Left lung (tissue), 10 donors: ENCODE measurements around the gene PHACTR3. TPM values are rescaled to one million over a fixed set of nuclear protein-coding genes. Genes with fewer than 3 reads are reported as not detected.
"Not testable (repeated sequence)": the region's sequence is repeated elsewhere in the genome, so short reads cannot be mapped to it uniquely, and the experiment has no call there.

ENCODE experiments used
- ATAC-seq: fragments of 200-7000 bp; cut with Tn5 transposase; one replicate; pipeline ENCODE4 v1.9.1; 2020; ENCODE audit warnings: moderate library complexity
- DNase-seq, 4 donors: peaks; one replicate each; pipeline ENCODE4 v3.0.0-alpha.2; 2013 to 2020
- H3K27ac ChIP-seq, 2 donors: fragments of 200-600 bp; sonication (generic) in 1 of 2; one replicate each; pipeline versions ENCODE4 v1.5.0 to v1.8.0; 2020 to 2021
- H3K27me3 ChIP-seq, 2 donors: fragments of 200-600 bp; sonication (generic) in 1 of 2; one replicate each; pipeline versions ENCODE4 v1.5.0 to v1.8.0; 2020 to 2021
- H3K36me3 ChIP-seq, 2 donors: fragments of 200-600 bp; sonication (generic) in 1 of 2; one replicate each; pipeline versions ENCODE4 v1.5.0 to v1.8.0; 2020 to 2021
- H3K4me1 ChIP-seq, 2 donors: fragments of 200-600 bp; one replicate each; pipeline ENCODE4 v1.8.0; 2021
- H3K4me3 ChIP-seq, 2 donors: fragments of 200-600 bp; sonication (generic) in 1 of 2; one replicate each; pipeline versions ENCODE4 v1.5.0 to v1.8.0; 2020 to 2021; ENCODE audit warnings: mild to moderate bottlenecking in 1 of 2
- H3K9me3 ChIP-seq, 2 donors: fragments of 200-600 bp; sonication (generic) in 1 of 2; one replicate each; pipeline versions ENCODE4 v1.5.0 to v1.8.0; 2020 to 2021
- intact Hi-C, 2 donors: fragments of 100-400 bp; cut with DNase I; formaldehyde crosslinking; loops; one replicate each; pipeline versions ENCODE4 v1.11.2 to v1.14.2; 2022
- polyA plus RNA-seq, 6 donors: library from polyadenylated mRNA; unstranded; fragments of 120-200 nt; gene quantifications; one replicate each; pipeline ENCODE4 v1.2.1, GENCODE V29; 2013; ENCODE audit not compliant: insufficient read length in 6 of 6
- total RNA-seq, 2 donors: library from RNA; stranded (reverse); fragmentation: NEBNext Ultra II Directional; extraction: Animal tissue kit (Norgen Biotek cat#: 25700); gene quantifications; one replicate each; pipeline ENCODE4 v1.2.1, GENCODE V29; 2021
- TF ChIP-seq, protein P1 (sequence below), 2 donors: fragments of 200-600 bp; sonication (generic) in 1 of 2; IDR thresholded peaks; one replicate each; pipeline versions ENCODE4 v1.5.0 to v1.8.0; 2021; ENCODE audit warnings: antibody characterized with exemption in 2 of 2
- donor health status: DM: no; HTN: yes; CAD: no.
- donor health status: DM: no; HTN: no; CAD: no.

PHACTR3 gene
- total and polyA plus RNA-seq, 8 donors = 3.5 to 14.5 (median 4.4) TPM

DNA sequence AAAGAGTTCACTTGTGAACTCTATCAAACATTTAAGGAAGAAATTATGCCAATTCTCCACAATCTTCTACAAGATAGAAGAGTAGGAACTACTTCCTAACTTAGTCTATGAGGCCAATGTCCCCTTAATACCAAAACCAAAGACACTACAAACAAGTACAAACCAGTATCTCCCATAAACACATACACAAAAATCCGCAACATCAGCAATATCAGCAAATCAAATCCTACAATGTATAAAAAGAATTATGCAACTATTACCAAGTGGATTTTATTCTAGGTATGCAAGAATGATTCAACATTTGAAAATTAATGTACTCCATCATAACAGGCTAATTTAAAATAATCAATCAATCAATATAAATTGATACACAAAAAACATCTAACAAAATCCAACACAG, 283.7 kb downstream of the PHACTR3 start:
- no peaks in the 10 kb centered on the region for H3K27me3 ChIP-seq
- ATAC-seq (no peak), DNase-seq (no peak)
- no peaks in the 10 kb centered on the region for H3K9me3 ChIP-seq
- intact Hi-C loops = no loop called here
- H3K36me3 ChIP-seq = no peaks in the 10 kb centered on the region
- TF ChIP-seq, protein P1, sequence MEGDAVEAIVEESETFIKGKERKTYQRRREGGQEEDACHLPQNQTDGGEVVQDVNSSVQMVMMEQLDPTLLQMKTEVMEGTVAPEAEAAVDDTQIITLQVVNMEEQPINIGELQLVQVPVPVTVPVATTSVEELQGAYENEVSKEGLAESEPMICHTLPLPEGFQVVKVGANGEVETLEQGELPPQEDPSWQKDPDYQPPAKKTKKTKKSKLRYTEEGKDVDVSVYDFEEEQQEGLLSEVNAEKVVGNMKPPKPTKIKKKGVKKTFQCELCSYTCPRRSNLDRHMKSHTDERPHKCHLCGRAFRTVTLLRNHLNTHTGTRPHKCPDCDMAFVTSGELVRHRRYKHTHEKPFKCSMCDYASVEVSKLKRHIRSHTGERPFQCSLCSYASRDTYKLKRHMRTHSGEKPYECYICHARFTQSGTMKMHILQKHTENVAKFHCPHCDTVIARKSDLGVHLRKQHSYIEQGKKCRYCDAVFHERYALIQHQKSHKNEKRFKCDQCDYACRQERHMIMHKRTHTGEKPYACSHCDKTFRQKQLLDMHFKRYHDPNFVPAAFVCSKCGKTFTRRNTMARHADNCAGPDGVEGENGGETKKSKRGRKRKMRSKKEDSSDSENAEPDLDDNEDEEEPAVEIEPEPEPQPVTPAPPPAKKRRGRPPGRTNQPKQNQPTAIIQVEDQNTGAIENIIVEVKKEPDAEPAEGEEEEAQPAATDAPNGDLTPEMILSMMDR (IDR thresholded peaks at IDR 0.05) = no peak
- H3K4me1 ChIP-seq = no peaks in the 10 kb centered on the region
- no peak overlapping the region for H3K27ac ChIP-seq
- no peak overlapping the region for H3K4me3 ChIP-seq

DNA sequence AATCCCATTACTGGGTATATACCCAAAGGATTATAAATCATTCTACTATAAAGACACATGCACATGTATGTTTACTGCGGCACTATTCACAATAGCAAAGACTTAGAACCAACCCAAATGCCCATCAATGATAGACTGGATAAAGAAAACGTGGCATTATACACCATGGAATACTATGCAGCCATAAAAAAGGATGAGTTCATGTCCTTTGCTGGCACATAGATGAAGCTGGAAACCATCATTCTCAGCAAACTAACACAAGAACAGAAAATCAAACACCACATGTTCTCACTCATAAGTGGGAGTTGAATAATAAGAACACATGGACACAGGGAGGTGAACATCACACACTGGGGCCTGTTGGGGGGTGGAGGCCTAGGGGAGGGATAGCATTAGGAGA, 285.7 kb downstream of the PHACTR3 start:
- H3K9me3 ChIP-seq, H3K27ac ChIP-seq, intact Hi-C loops, DNase-seq, H3K36me3 ChIP-seq, H3K4me1 ChIP-seq, H3K4me3 ChIP-seq, H3K27me3 ChIP-seq, ATAC-seq: not testable (repeated sequence)

DNA sequence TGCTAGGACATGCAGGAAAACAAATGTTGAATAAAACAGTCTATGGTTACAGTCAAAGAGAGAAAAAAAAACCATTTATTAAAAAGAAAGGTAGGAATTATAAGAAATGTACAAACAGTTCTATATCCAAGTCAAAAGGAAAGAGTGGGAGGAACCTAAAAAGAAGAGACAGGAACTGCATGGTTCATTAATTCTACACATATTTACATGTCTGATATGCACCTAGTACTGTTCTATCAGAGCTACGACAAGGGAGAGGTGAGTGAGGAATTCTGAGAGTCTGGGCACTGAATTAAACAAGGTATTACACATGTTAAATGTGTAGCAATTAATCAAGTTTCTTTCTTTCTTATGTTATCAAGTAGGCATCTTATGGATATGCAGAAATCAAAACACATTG, 287.2 kb downstream of the PHACTR3 start:
- no peaks in the 10 kb centered on the region for H3K27me3 ChIP-seq
- no peaks in the 10 kb centered on the region for H3K36me3 ChIP-seq
- ATAC-seq (no peak), DNase-seq (no peak)
- intact Hi-C loops = no loop called here
- H3K27ac ChIP-seq = no peak overlapping the region
- TF ChIP-seq, protein P1 (IDR thresholded peaks at IDR 0.05) = no peak
- H3K4me3 ChIP-seq = no peak overlapping the region
- H3K9me3 ChIP-seq = no peaks in the 10 kb centered on the region
- H3K4me1 ChIP-seq = no peaks in the 10 kb centered on the region

DNA sequence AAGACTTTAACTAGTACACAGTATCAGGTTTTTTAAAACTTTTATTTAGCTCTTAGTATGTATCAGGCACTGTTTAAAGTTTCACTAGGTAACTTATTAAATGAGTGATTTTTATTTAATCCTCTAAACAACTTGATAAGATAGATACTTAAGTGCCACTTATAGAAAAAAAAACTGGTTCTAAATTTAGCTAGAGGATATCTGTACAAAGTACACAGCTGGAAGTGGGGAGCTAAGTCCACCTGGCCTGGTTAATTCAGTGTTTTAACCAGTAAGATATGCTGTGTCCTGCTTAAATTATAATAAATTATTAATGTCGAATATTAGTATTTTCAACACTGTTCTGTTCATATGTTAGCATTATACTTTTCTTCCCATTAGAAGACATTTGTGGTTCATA, 291.6 kb downstream of the PHACTR3 start:
- DNase-seq (no peak), ATAC-seq (peak; percentile 27)
- Histone ChIP-seq H3K4me1 (no peaks in the 10 kb centered on the region), H3K36me3 (no peaks in the 10 kb centered on the region), H3K27ac (no peak overlapping the region), H3K9me3 (no peaks in the 10 kb centered on the region), H3K27me3 (no peaks in the 10 kb centered on the region), H3K4me3 (no peak overlapping the region)
- intact Hi-C loops = no loop called here
- TF ChIP-seq, protein P1 (IDR thresholded peaks at IDR 0.05) = no peak
